NCI-H748 (cell line): Measurements from ENCODE around the gene RNF166.

ENCODE experiments used
- DNase-seq: peaks from one replicate; lab custom pipeline; 2025; ENCODE audit not compliant: unreplicated experiment; lab: John Stamatoyannopoulos, UW

Gene RNF166

GRCh38 chr16:88706229-88706964 is at the start of gene RNF166, which contains the start of gene CTU2:
RNF166 (minus strand) TSS chr16:88706408; CDS start chr16:88706325, 83 bp downstream.
CTU2 (plus strand) TSS chr16:88706503; CDS start chr16:88706531, 28 bp downstream.
- peak; percentile 84 for DNase-seq

GRCh38 chr16:88754912-88755744 is 48.9 kb upstream of the RNF166 start:
- peak; percentile 7 for DNase-seq

GRCh38 chr16:88754109-88754911 is 48.1 kb upstream of the RNF166 start:
- no peak for DNase-seq

GRCh38 chr16:88753602-88754001 is 47.4 kb upstream of the RNF166 start:
- DNase-seq = no peak

- no peak for DNase-seq
These were observed 47.0 kb upstream of the RNF166 start for GRCh38 chr16:88753191-88753590.

GRCh38 chr16:88752386-88753002 is 46.3 kb upstream of the RNF166 start:
- DNase-seq = no peak

GRCh38 chr16:88750854-88751253 is 44.6 kb upstream of the RNF166 start:
- DNase-seq = no peak

GRCh38 chr16:88749358-88749757 is 43.1 kb upstream of the RNF166 start:
- no peak for DNase-seq

GRCh38 chr16:88748364-88748763 is 42.2 kb upstream of the RNF166 start:
- DNase-seq = no peak

- DNase-seq = peak; percentile 53
These were observed 41.5 kb upstream of the RNF166 start for GRCh38 chr16:88747588-88748301.

- no peak for DNase-seq
These were observed 40.3 kb upstream of the RNF166 start for GRCh38 chr16:88746506-88746905.

- no peak for DNase-seq
These were observed 38.6 kb upstream of the RNF166 start for GRCh38 chr16:88744577-88745521.

GRCh38 chr16:88743693-88744576 is 37.7 kb upstream of the RNF166 start:
- peak; percentile 50 for DNase-seq

- no peak for DNase-seq
These were observed 36.8 kb upstream of the RNF166 start for GRCh38 chr16:88742896-88743605.

GRCh38 chr16:88741368-88741767 is 35.2 kb upstream of the RNF166 start:
- no peak for DNase-seq

- no peak for DNase-seq
These were observed 34.5 kb upstream of the RNF166 start for GRCh38 chr16:88740727-88741055.

GRCh38 chr16:88739977-88740726 is 33.9 kb upstream of the RNF166 start:
- no peak for DNase-seq
